GM18861 (cell line): ENCODE results near the gene INHBE.
A peak's percentile ranks its signal among the peaks of the same experiment; 100 is the strongest.
"Not testable (repeated sequence)": the region's sequence is repeated elsewhere in the genome, so short reads cannot be mapped to it uniquely, and the experiment has no call there.

ENCODE experiments used
- ATAC-seq: cut with Tn5 transposase; IDR thresholded peaks from one replicate; pipeline ENCODE4 v1.9.1; 2021; ENCODE audit not compliant: unreplicated experiment

The INHBE gene, protein sequence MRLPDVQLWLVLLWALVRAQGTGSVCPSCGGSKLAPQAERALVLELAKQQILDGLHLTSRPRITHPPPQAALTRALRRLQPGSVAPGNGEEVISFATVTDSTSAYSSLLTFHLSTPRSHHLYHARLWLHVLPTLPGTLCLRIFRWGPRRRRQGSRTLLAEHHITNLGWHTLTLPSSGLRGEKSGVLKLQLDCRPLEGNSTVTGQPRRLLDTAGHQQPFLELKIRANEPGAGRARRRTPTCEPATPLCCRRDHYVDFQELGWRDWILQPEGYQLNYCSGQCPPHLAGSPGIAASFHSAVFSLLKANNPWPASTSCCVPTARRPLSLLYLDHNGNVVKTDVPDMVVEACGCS

GRCh38 chr12:57454566-57455373 is at the start of gene INHBE:
TSS of gene INHBE (plus strand) at chr12:57455307. CDS start at chr12:57455537, 230 bp downstream.
- ATAC-seq, result no peak

DNA sequence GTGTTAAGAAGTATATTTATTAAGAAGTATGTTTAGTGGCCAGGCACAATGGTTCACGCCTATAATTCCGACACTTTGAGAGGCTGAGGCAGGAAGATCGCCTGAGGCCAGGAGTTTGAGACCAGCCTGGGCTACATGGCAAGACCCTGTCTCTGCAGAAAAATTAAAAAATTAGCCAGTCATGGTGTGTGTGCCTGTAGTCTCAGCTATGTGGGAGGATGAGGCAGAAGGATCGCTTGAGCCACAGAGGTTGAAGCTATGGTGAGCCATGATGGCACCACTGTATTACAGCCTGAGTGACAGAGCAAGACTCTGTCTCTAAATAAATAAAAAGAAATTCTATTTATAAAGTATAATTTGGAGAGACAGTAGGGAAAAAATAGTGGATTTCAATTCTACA is 44.6 kb upstream of the INHBE start:
- ATAC-seq, result no peak

GRCh38 chr12:57414160-57414559 is 40.9 kb upstream of the INHBE start:
- ATAC-seq, result not testable (repeated sequence)

- no peak for ATAC-seq
Observed at GRCh38 chr12:57415088-57415487, 40.0 kb upstream of the INHBE start.

DNA sequence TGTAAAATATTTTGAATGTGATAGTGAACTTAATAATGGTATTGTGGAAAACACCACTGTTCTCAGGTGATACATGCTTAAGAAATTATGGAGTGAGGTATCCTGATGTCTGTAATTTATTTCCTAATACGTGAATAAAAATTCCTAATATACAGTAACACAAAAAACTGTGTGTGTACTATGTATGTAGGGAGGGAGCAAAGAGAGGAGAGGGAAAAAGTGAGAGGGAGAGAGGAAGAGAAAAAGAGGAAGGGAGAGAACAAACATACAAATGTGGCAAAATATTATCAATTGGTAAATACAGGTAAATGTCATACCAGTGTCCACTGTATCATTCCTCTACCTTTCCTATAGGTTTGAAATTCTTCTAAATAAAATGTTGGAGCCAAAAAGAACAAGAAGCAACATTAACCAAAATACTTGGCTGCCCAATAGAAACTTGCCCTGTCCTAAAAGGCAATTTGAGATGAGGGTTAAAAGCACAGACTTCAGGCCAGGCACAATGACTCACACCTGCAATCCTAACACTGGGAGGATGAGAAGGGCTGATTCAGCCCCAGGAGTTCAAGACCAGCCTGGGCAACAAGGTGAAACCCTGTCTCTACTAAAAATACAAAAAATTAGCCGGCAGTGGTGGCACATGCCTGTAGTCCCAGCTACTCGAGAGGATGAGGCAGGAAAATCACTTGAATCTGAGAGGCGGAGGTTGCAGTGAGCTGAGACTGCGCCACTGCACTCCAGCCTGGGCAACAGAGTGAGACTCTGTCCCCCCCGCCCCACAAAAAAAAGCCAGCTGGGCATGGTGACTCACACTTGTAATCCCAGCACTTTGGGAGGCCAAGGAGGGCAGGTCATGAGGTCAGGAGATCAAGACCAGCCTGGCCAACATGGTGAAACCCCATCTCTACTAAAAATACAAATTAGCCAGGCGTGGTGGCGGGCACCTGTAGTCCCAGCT is 38.8 kb upstream of the INHBE start:
- no peak for ATAC-seq

DNA sequence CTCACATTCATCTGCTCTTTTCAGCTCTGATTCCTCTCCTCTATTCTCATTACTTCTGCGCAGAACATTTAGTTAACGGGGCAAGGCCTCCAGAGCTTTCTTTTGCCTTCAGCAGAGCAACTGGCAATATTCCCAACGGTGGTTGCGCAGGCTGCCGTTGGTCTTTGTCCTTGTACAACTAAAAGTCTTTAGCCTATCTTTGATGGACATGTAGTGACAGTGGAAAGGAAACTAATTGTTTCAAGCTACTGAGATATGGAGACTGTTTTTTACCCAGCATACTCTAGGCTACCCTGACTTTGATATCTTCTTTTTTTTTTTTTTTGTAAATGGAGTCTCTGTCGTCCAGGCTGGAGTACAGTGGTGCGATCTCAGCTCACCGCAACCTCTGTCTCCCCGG is 36.9 kb upstream of the INHBE start:
- ATAC-seq, result no peak

- ATAC-seq, result no peak
Observed at GRCh38 chr12:57419495-57419894, 35.6 kb upstream of the INHBE start.

DNA sequence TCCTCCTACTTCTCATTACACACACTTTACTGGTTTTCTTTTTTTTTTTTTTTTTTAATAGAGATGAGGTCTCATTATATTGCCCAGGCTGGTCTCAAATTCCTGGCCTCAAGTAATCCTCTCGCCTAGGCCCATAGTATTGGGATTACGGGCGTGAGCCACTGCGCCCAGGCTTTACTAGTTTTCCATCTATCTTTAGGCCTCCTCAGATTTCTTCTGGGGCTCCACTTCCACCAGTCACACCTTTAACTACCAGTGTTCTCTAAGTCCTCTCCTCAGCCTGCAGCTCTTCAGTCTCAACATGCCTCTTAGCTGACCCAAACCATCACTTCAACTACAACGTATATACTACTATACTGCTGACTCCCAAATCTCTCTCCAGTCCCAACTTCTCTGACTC is 34.6 kb upstream of the INHBE start:
- no peak for ATAC-seq

DNA sequence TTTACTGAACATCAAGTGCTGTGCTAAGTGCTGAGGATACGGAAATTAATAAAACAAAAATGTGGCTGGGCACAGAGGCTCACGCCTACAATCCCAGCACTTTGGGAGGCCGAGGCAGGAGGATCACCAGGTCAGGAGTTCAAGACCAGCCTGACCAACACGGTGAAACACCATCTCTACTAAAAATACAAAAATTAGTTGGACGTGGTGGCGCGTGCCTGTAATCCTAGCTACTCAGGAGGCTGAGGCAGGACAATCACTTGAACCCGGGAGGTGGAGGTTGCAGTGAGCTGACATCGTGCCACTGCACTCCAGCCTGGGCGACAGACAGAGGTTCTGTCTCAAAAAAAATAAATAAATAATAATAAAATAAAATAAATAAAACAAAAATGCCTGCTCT is 28.2 kb upstream of the INHBE start:
- not testable (repeated sequence) for ATAC-seq

DNA sequence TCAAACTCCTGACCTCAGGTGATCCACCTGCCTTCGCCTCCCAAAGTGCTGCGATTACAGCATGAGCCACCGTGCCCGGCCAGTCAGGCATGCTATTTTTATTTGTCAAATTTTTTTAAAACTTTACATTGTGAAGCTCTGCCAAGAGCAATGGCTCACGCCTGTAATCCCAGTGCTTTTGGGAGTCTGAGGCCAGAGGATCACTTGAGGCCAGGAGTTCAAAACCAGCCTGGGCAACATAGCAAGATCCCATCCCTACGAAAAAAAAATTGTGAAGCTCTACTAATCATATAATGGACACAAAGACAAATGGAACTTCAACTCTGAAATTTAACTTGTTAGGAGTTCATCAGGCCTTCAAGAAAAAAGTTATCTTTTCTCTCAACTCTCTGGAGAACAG is 26.1 kb upstream of the INHBE start:
- ATAC-seq, result no peak

DNA sequence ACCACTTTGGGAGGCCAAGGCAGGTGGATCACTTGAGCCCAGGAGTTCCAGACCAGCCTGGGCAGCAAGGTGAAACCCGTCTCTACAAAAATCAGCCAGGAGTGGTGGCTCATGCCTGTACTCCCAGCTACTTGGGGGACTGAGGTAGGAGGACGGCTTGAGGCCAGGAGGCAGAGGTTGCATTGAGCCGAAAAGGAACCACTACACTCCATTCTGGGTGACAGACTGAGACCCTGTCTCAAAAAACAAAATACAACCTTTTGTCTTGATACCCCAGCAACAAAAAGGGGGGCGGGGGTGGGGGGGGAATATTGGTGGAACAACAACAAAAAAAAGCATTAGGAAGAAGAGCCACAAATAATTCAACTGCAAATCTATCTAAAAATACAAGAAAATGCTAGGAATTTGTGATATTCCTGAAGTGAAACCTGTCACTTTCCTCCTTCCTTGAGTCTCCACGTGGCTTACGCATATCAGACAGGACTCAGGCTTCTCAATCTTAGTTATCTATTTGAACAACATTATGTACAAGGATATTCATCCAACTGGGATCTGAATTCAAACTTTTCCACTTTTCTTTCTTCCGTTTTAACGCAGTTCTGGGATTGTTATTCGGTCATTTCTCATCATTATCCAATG is 25.5 kb upstream of the INHBE start:
- ATAC-seq, result no peak

GRCh38 chr12:57430112-57430930 is 24.8 kb upstream of the INHBE start:
- peak; percentile 35 for ATAC-seq

DNA sequence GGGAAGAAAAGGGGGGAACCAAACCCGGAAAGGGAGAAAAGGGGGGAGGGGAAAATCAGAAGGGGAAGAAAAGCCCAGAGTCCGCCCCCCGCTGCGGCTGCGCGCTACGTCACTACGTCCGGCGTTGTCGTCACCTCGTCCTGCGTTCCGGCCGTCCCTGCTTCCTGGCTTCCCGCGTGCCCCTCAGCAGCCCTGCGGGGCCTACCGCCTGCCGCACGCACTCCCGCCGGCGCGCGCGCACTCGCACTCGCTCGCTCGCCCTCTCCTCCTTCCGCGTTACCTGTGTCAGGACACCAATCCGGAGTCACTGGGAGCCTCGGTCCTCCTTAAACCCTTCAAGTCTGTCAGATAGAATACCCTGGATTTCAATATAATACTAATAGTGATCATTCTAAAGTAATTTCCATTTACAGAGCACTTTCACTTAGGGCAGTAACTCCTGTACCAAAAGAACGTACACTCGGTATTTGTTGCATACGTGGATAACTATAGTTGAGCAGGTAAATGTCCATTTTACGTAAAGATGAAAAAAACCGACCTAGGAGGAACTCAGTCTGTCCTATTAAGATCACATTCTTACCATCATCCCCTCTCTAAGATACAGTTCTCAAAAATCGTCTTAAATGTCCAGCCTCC is 24.1 kb upstream of the INHBE start, which contains the start of gene R3HDM2:
Gene R3HDM2, minus strand, starts transcription at position 113 of the 636 bp plus-strand sequence. CDS start 120,615 bp downstream, outside the sequence.
- peak; percentile 93 for ATAC-seq

- ATAC-seq, result no peak
Observed at GRCh38 chr12:57431654-57432188, 23.4 kb upstream of the INHBE start.

GRCh38 chr12:57433370-57433769 is 21.7 kb upstream of the INHBE start:
- ATAC-seq, result no peak

DNA sequence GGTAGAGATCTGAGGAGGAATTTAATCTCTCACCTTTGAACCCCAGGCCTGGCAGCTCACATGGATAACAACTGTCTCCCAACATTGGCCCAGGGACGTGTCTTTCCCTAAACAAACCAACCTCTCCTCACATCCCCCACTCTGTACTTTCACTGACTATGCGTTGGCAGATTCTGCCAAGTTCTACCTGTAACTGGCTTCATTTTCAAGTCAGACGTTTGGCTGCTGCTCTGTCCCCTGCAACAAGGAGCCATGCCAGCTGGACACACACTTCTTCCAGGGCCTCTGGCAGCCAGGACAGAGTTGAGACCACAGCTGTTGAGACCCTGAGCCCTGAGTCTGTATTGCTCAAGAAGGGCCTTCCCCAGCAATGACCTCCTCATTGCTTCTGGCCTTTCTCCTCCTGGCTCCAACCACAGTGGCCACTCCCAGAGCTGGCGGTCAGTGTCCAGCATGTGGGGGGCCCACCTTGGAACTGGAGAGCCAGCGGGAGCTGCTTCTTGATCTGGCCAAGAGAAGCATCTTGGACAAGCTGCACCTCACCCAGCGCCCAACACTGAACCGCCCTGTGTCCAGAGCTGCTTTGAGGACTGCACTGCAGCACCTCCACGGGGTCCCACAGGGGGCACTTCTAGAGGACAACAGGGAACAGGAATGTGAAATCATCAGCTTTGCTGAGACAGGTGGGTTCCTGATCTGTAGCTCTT is 20.4 kb upstream of the INHBE start, which contains the start of gene INHBC:
Gene INHBC, plus strand, starts transcription at position 268 of the 707 bp plus-strand sequence. Its CDS starts 103 bp downstream, at position 371.
- no peak for ATAC-seq

GRCh38 chr12:57435293-57435692 is 19.8 kb upstream of the INHBE start:
- no peak for ATAC-seq

GRCh38 chr12:57438400-57438799 is 16.7 kb upstream of the INHBE start:
- ATAC-seq, result no peak
